Transverse colon (tissue), 4 donors: ENCODE measurements around the gene KRTAP5-1.

Experiments
- CTCF ChIP-seq, 5 experiments: fragments of 200-600 bp in 3 of 5; fragments of 450-650 bp in 2 of 5; sonication (generic) in 3 of 5; IDR thresholded peaks; 1 replicate in 2 of 5; 2 replicates in 3 of 5; pipeline ENCODE4 v1.5.1; 2016 to 2017; ENCODE audit warnings: antibody characterized with exemption in 5 of 5, inconsistent platforms in 3 of 5, mild to moderate bottlenecking in 2 of 5, moderate library complexity in 1 of 5
- POLR2A ChIP-seq: fragments of 450-650 bp; IDR thresholded peaks from one replicate; pipeline ENCODE4 v1.6.1; 2016; ENCODE audit warnings: antibody characterized with exemption, mild to moderate bottlenecking, moderate library complexity
- POLR2AphosphoS5 ChIP-seq, 3 donors: sonication (generic); formaldehyde crosslinking; IDR thresholded peaks; one replicate each; pipeline ENCODE4 v1.6.1; 2016; ENCODE audit warnings: antibody characterized with exemption in 3 of 3

- TF ChIP-seq POLR2A, result no peak
- TF ChIP-seq CTCF (IDR thresholded peaks at IDR 0.05), result no peak
- no peak for TF ChIP-seq POLR2AphosphoS5 (IDR thresholded peaks at IDR 0.05)
Measured at GRCh38 chr11:1561955-1562354, 23.1 kb downstream of the KRTAP5-1 start.
